Smooth muscle cell (in vitro differentiated cells): ENCODE measurements around the gene NBEAL2. TPM values are rescaled to one million over a fixed set of nuclear protein-coding genes. Genes with fewer than 3 reads are reported as not detected.

Source experiments
- DNase-seq: peaks from one replicate; lab custom pipeline; 2025; ENCODE audit not compliant: unreplicated experiment; lab: John Stamatoyannopoulos, UW
- H2AFZ ChIP-seq: fragments of 200-600 bp; sonication (generic); 2 replicates; pipeline ENCODE4 v1.6.0; 2016; ENCODE audit warnings: antibody characterized with exemption, low read depth, mild to moderate bottlenecking
- H3F3A ChIP-seq: fragments of 200-600 bp; sonication (generic); 2 replicates; pipeline ENCODE4 v1.6.0; 2017; ENCODE audit warnings: antibody characterized with exemption, low read depth
- H3K27ac ChIP-seq: fragments of 200-600 bp; sonication (generic); 2 replicates; pipeline ENCODE4 v1.5.1; 2016; ENCODE audit warnings: low read depth, mild to moderate bottlenecking
- H3K27me3 ChIP-seq: fragments of 200-600 bp; sonication (generic); 2 replicates; pipeline ENCODE4 v1.6.1; 2016; ENCODE audit warnings: low read depth, mild to moderate bottlenecking
- H3K36me3 ChIP-seq: fragments of 200-600 bp; sonication (generic); 2 replicates; pipeline ENCODE4 v1.5.1; 2016; ENCODE audit warnings: low read depth
- H3K4me1 ChIP-seq: fragments of 200-600 bp; sonication (generic); 2 replicates; pipeline ENCODE4 v1.5.1; 2016; ENCODE audit warnings: low read depth
- H3K4me2 ChIP-seq: fragments of 200-600 bp; sonication (generic); 2 replicates; pipeline ENCODE4 v1.6.0; 2016; ENCODE audit warnings: mild to moderate bottlenecking
- H3K4me3 ChIP-seq: fragments of 200-600 bp; sonication (generic); 2 replicates; pipeline ENCODE4 v1.5.1; 2016; ENCODE audit warnings: mild to moderate bottlenecking
- H3K79me2 ChIP-seq: fragments of 200-600 bp; sonication (generic); 2 replicates; pipeline ENCODE4 v1.6.0; 2016; ENCODE audit warnings: low read depth, mild to moderate bottlenecking
- H3K9ac ChIP-seq: fragments of 200-600 bp; sonication (generic); 2 replicates; pipeline ENCODE4 v1.6.0; 2016; ENCODE audit warnings: low read depth
- H3K9me3 ChIP-seq: fragments of 200-600 bp; sonication (generic); replicated peaks from 2 replicates; pipeline ENCODE4 v1.5.1; 2016; ENCODE audit warnings: low read depth
- H4K20me1 ChIP-seq: fragments of 200-600 bp; sonication (generic); 2 replicates; pipeline ENCODE4 v1.6.0; 2016; ENCODE audit warnings: low read depth
- WGBS: methylation state at CpG from one replicate; pipeline ENCODE4 v1.1.7; 2016; ENCODE audit warnings: low lambda C conversion rate; 5-methylcytosine and 5-hydroxymethylcytosine counted together
- polyA plus RNA-seq: library from polyadenylated mRNA; unstranded; fragments of >200 nt; fragmentation: Nextera tagmentation; extraction: Ambion mirVana; gene quantifications from 2 replicates; pipeline ENCODE4 v1.2.1, GENCODE V29; 2016
- total RNA-seq: library from RNA; depleted of rRNA; stranded (reverse); fragments of >200 nt; gene quantifications from 2 replicates; pipeline ENCODE4 v1.2.3, GENCODE V29; 2014
- TF ChIP-seq, protein P1 (sequence below): fragments of 200-600 bp; sonication (generic); IDR thresholded peaks from 2 replicates; pipeline ENCODE4 v1.5.1; 2017; ENCODE audit warnings: borderline replicate concordance, mild to moderate bottlenecking, antibody characterized with exemption; ENCODE audit not compliant: insufficient read depth, poor library complexity, severe bottlenecking

Gene NBEAL2
- total and polyA plus RNA-seq, 2 experiments from 2014 or later: 4.1 to 11.9 TPM

DNA sequence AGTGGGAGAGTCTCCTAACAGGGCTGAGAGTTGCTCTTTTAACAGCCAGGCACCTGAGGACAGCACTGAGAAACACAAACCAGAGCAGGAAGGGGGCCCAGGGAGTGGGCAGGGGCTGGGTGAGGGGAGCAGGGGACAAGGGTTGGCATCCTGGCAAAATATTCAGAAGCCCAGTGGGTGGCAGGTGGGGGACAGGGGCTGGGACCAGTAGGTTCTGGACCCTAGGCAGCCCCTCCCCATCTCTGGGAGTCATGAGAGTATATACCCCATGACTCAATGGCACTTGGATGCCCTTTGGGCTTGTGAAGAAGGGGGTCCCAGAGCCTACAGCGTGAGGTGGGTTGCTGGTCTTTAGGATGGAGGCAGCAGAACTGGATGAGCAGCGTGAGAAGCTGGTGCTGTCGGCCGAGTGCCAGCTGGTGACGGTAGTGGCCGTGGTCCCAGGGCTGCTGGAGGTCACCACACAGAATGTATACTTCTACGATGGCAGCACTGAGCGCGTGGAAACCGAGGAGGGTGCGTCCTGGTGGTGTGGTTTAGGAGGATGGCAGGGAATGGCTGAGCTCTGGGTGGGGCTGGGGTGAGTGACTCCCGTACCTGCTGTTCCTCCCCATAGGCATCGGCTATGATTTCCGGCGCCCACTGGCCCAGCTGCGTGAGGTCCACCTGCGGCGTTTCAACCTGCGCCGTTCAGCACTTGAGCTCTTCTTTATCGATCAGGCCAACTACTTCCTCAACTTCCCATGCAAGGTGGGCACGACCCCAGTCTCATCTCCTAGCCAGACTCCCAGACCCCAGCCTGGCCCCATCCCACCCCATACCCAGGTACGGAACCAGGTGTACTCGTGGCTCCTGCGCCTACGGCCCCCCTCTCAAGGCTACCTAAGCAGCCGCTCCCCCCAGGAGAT is 24.2 kb downstream of the NBEAL2 start:
- WGBS: 97% methylated on average over 20 of the region's 27 CpGs
- Histone ChIP-seq H4K20me1 (no peaks in the 10 kb centered on the region), H3F3A (no peaks in the 10 kb centered on the region), H3K27ac (no peak overlapping the region), H3K36me3 (no peaks in the 10 kb centered on the region), H3K79me2 (no peaks in the 10 kb centered on the region), H3K9ac (no peak overlapping the region), H2AFZ (no peak overlapping the region), H3K4me1 (peaks cover under 1% of the 10 kb centered on the region), H3K4me3 (no peak overlapping the region), H3K4me2 (no peak overlapping the region), H3K9me3 (no peaks in the 10 kb centered on the region), H3K27me3 (no peaks in the 10 kb centered on the region)
- TF ChIP-seq, protein P1, sequence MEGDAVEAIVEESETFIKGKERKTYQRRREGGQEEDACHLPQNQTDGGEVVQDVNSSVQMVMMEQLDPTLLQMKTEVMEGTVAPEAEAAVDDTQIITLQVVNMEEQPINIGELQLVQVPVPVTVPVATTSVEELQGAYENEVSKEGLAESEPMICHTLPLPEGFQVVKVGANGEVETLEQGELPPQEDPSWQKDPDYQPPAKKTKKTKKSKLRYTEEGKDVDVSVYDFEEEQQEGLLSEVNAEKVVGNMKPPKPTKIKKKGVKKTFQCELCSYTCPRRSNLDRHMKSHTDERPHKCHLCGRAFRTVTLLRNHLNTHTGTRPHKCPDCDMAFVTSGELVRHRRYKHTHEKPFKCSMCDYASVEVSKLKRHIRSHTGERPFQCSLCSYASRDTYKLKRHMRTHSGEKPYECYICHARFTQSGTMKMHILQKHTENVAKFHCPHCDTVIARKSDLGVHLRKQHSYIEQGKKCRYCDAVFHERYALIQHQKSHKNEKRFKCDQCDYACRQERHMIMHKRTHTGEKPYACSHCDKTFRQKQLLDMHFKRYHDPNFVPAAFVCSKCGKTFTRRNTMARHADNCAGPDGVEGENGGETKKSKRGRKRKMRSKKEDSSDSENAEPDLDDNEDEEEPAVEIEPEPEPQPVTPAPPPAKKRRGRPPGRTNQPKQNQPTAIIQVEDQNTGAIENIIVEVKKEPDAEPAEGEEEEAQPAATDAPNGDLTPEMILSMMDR: no peak
- DNase-seq: no peak

DNA sequence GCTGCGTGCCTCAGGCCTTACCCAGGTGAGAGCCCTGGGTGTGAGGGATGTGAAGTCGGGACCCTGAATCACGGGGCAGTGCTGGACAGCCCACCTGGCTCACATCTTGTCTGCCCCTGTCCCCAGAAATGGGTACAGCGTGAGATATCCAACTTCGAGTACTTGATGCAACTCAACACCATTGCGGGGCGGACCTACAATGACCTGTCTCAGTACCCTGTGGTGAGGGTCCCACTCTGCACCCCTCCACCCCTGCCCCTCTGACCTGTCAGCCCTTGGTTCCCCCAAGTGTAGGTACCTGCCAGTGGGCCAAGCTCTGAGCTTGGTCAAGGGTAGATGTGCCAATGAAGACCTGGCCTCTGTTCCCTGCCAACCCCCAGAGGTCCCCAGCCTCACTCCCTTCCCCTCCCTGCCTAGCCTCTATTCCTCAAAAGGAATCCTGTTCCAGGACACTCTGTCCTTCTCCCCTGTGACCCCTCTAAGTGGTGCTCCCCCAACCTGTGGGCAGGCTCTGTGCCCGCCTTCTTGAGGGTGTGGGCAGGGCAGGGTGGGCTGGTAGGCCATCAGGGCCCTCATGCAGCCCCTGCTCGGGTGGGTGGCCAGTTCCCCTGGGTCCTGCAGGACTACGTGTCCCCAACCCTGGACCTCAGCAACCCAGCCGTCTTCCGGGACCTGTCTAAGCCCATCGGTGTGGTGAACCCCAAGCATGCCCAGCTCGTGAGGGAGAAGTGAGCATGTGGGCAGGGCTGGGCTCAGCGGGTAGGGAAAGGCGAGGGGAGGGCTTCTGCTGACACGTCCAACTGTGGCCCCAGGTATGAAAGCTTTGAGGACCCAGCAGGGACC is 25.1 kb downstream of the NBEAL2 start:
- no peaks in the 10 kb centered on the region for H3K79me2 ChIP-seq
- no peak for DNase-seq
- no peaks in the 10 kb centered on the region for H4K20me1 ChIP-seq
- no peak overlapping the region for H3K4me3 ChIP-seq
- no peaks in the 10 kb centered on the region for H3K27me3 ChIP-seq
- H3K9ac ChIP-seq: no peak overlapping the region
- no peaks in the 10 kb centered on the region for H3K36me3 ChIP-seq
- TF ChIP-seq, protein P1: no peak
- 97% methylated on average over 17 of the region's 17 CpGs for WGBS
- H3K27ac ChIP-seq: no peak overlapping the region
- no peaks in the 10 kb centered on the region for H3K9me3 ChIP-seq
- H3F3A ChIP-seq: no peaks in the 10 kb centered on the region
- H3K4me2 ChIP-seq: no peak overlapping the region
- peaks cover 4% of the 10 kb centered on the region for H3K4me1 ChIP-seq
- no peak overlapping the region for H2AFZ ChIP-seq

DNA sequence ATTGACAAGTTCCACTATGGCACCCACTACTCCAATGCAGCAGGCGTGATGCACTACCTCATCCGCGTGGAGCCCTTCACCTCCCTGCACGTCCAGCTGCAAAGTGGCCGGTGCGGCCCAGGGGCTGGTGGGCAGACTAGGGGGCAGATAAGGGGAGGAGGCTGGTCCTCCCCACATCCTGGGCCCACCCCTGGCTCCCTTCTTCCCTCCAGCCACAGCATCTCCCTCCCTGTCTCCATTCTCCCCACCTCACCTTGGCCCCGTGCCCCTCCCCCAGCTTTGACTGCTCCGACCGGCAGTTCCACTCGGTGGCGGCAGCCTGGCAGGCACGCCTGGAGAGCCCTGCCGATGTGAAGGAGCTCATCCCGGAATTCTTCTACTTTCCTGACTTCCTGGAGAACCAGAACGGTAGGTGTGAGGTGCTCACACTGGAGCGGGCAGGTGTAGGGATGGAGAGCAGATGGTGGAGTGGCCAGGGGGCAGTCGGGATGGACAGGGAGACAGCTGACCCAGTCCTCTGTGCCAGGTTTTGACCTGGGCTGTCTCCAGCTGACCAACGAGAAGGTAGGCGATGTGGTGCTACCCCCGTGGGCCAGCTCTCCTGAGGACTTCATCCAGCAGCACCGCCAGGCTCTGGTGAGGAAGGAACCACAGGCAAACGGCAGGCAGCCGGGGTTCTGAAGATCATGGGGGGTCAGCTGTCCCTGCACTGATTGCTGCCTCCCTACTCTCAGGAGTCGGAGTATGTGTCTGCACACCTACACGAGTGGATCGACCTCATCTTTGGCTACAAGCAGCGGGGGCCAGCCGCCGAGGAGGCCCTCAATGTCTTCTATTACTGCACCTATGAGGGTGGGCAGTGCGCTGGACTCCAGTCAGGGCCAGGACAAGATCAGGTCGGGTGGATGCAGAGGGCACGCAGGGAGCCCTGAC is 26.0 kb downstream of the NBEAL2 start:
- no peak for DNase-seq
- no peaks in the 10 kb centered on the region for H3K9me3 ChIP-seq
- H3K36me3 ChIP-seq: no peaks in the 10 kb centered on the region
- no peak overlapping the region for H3K4me2 ChIP-seq
- no peaks in the 10 kb centered on the region for H3K27me3 ChIP-seq
- no peak overlapping the region for H2AFZ ChIP-seq
- TF ChIP-seq, protein P1: no peak
- WGBS: 90% methylated on average over 32 of the region's 32 CpGs
- no peaks in the 10 kb centered on the region for H4K20me1 ChIP-seq
- no peak overlapping the region for H3K4me3 ChIP-seq
- no peak overlapping the region for H3K27ac ChIP-seq
- H3F3A ChIP-seq: peaks cover 7% of the 10 kb centered on the region
- H3K9ac ChIP-seq: no peak overlapping the region
- H3K79me2 ChIP-seq: no peaks in the 10 kb centered on the region
- H3K4me1 ChIP-seq: peaks cover 8% of the 10 kb centered on the region
